LoVo (cell line): Measurements from ENCODE around the gene DNAAF1.
"Not testable (repeated sequence)": the region's sequence is repeated elsewhere in the genome, so short reads cannot be mapped to it uniquely, and the experiment has no call there.

Experiments used
- DNase-seq: peaks from one replicate; pipeline ENCODE4 v3.0.0-alpha.2; 2016; ENCODE audit warnings: low spot score

The DNAAF1 gene

GRCh38 chr16:84212154-84212553, 67.0 kb downstream of the DNAAF1 start:
- DNase-seq = no peak

- no peak for DNase-seq
Measured at GRCh38 chr16:84212631-84213030, 67.5 kb downstream of the DNAAF1 start.

GRCh38 chr16:84214451-84215066, 69.5 kb downstream of the DNAAF1 start:
- DNase-seq = no peak

GRCh38 chr16:84215531-84215930, 70.4 kb downstream of the DNAAF1 start:
- DNase-seq = no peak

- DNase-seq = not testable (repeated sequence)
Measured at GRCh38 chr16:84216144-84216543, 71.0 kb downstream of the DNAAF1 start.

GRCh38 chr16:84218176-84218823, 73.2 kb downstream of the DNAAF1 start:
- no peak for DNase-seq

GRCh38 chr16:84218956-84219355, 73.8 kb downstream of the DNAAF1 start:
- DNase-seq = no peak

GRCh38 chr16:84220851-84221250, 75.7 kb downstream of the DNAAF1 start:
- no peak for DNase-seq

- DNase-seq = no peak
Measured at GRCh38 chr16:84223456-84223855, 78.3 kb downstream of the DNAAF1 start.

GRCh38 chr16:84224554-84224953, 79.4 kb downstream of the DNAAF1 start:
- DNase-seq = no peak

GRCh38 chr16:84225126-84225525, 80.0 kb downstream of the DNAAF1 start:
- no peak for DNase-seq

GRCh38 chr16:84225571-84225970, 80.5 kb downstream of the DNAAF1 start:
- DNase-seq = no peak

GRCh38 chr16:84226026-84226425, 80.9 kb downstream of the DNAAF1 start:
- DNase-seq = no peak
